Measurements from ENCODE around the gene SF3B4.
A peak's percentile ranks its signal among the peaks of the same experiment; 100 is the strongest.

Gene SF3B4

DNA sequence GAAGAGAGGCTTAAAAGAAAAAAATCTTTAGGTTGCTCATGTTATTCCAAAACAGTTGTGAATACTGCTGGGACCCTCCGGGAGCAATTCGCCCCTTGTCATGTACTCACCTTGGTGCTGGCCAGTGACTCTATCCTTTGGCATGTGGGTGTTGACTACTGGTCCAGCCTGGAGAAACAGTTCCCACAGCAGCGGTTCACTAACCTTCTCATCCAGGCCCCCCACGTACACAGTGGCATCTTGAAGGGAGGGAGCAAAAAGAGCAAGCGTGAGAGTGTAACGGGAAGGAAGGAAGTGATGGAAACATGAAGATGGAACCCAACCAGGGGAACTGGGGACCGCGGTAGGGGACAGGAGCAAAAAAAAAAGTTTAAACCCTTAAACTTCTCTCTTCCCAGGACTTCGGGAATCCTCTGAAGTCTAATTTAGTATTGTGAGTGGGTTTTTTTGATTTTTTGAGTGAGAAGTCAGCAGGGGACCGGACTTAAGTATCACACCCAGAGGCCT lies 494 bp downstream of the SF3B4 start:
- no peak for TF ChIP-seq CTCF (IDR thresholded peaks at IDR 0.05; ENCODE audit: low read depth, low read length, missing control alignments)
- in situ Hi-C loops (cut with HindIII; ENCODE audit: low sequenced_read_pairs): no loop called here
- H3K4me3 ChIP-seq (ENCODE audit: low read depth, low read length): peak overlapping the region; percentile 97
- DNase-seq (ENCODE audit: low read depth): no peak

- in situ Hi-C loops (cut with HindIII; ENCODE audit: low sequenced_read_pairs): no loop called here
- H3K4me3 ChIP-seq (ENCODE audit: low read depth, low read length): peak overlapping the region; percentile 97
Observed at GRCh38 chr1:149926296-149926695, 1.3 kb downstream of the SF3B4 start.

GRCh38 chr1:149925751-149926150 lies 1.9 kb downstream of the SF3B4 start:
- in situ Hi-C loops (cut with HindIII; ENCODE audit: low sequenced_read_pairs): no loop called here
- TF ChIP-seq CTCF (IDR thresholded peaks at IDR 0.05; ENCODE audit: low read depth, low read length, missing control alignments): no peak
- no peak for DNase-seq (ENCODE audit: low read depth)
- H3K4me3 ChIP-seq (ENCODE audit: low read depth, low read length): no peak overlapping the region

More at GRCh38 chr1:149926296-149926695, 1.3 kb downstream of the SF3B4 start:
- no peak for DNase-seq (ENCODE audit: low read depth)
- no peak for TF ChIP-seq CTCF (IDR thresholded peaks at IDR 0.05; ENCODE audit: low read depth, low read length, missing control alignments)

GRCh38 chr1:149925345-149925744 lies 2.3 kb downstream of the SF3B4 start:
- no peak for DNase-seq (ENCODE audit: low read depth)
- in situ Hi-C loops (cut with HindIII; ENCODE audit: low sequenced_read_pairs): no loop called here
- TF ChIP-seq CTCF (IDR thresholded peaks at IDR 0.05; ENCODE audit: low read depth, low read length, missing control alignments): no peak
- no peak overlapping the region for H3K4me3 ChIP-seq (ENCODE audit: low read depth, low read length)

GRCh38 chr1:149923626-149924025 lies 4.0 kb downstream of the SF3B4 start:
- TF ChIP-seq CTCF (IDR thresholded peaks at IDR 0.05; ENCODE audit: low read depth, low read length, missing control alignments): no peak

DNA sequence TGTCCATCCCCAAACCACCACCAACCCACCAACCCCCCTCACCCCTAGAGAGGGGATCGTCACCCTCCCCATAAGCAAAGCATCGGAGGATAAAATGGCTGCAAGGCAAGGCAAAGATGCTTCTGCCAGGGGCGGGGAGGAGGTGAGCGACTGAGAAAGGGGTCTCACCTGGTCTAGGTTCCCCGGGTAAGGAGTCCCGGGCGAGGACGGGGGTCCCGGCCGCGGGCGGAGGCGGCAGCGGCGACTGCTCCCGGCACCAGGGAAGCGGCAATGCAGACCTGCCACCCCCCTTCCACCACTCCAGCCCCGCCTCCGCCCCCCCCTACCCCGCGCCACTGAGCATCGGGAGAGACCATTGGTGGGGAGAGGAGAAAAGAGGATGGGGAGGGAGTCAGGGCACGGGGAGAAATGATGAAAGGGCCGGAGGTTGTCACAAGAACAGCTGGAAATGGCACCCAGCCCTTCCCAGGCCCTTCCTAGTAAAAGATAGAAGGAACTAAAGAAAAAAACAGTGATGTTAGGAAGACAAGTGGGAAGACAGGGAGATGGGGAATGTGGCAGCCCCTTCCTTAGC lies 9.9 kb downstream of the SF3B4 start, which contains the start of gene SV2A:
TSS of gene SV2A (minus strand) at position 274 of the 574 bp plus-strand sequence. CDS start 4,004 bp downstream, outside the sequence.
- no peak for DNase-seq (ENCODE audit: low read depth)
- in situ Hi-C loops (cut with HindIII; ENCODE audit: low sequenced_read_pairs): no loop called here
- TF ChIP-seq CTCF (IDR thresholded peaks at IDR 0.05; ENCODE audit: low read depth, low read length, missing control alignments): no peak
- peak within 1 kb of the TSS; percentile 52 for H3K4me3 ChIP-seq (ENCODE audit: low read depth, low read length)

More at GRCh38 chr1:149923626-149924025, 4.0 kb downstream of the SF3B4 start:
- DNase-seq (ENCODE audit: low read depth): no peak
- in situ Hi-C loops (cut with HindIII; ENCODE audit: low sequenced_read_pairs): no loop called here
- H3K4me3 ChIP-seq (ENCODE audit: low read depth, low read length): no peak overlapping the region
